AG10803 (cell line): ENCODE results near the gene KDM2A.

Experiments used
- DNase-seq: peaks from one replicate; pipeline ENCODE4 v3.0.0; 2010; ENCODE audit warnings: low read depth
- H3K4me3 ChIP-seq: 2 replicates; pipeline ENCODE4 v1.5.1; 2011; ENCODE audit warnings: mild to moderate bottlenecking, low read length, control low read depth
- CTCF ChIP-seq: conservative IDR thresholded peaks from 2 replicates; pipeline ENCODE4 v1.5.1; 2011; ENCODE audit warnings: mild to moderate bottlenecking, low read length, control low read depth, inconsistent platforms

KDM2A gene

GRCh38 chr11:67306769-67307544 is 187.9 kb downstream of the KDM2A start:
- no peak for TF ChIP-seq CTCF
- no peak for DNase-seq
- no peak overlapping the region for H3K4me3 ChIP-seq

- no peak for TF ChIP-seq CTCF
- H3K4me3 ChIP-seq: no peak overlapping the region
- DNase-seq: no peak
Observed at GRCh38 chr11:67307545-67308001, 188.5 kb downstream of the KDM2A start.
